C1 segment of cervical spinal cord (tissue), 14 donors: ENCODE data around the gene SRMS.

Source experiments
- DNase-seq, 14 donors: peaks; one replicate each; lab custom pipeline; 2025; lab: John Stamatoyannopoulos, UW

SRMS gene

GRCh38 chr20:63503524-63503923, 44.0 kb downstream of the SRMS start:
- no peak for DNase-seq

GRCh38 chr20:63502671-63503172, 44.8 kb downstream of the SRMS start:
- no peak for DNase-seq

- DNase-seq: peak in 2 of 14 donors; percentile 57 to 95
Measured at GRCh38 chr20:63501818-63502670, 45.5 kb downstream of the SRMS start.

- DNase-seq: peak in 1 of 14 donors; percentile 63
Measured at GRCh38 chr20:63500902-63501817, 46.4 kb downstream of the SRMS start.

DNA sequence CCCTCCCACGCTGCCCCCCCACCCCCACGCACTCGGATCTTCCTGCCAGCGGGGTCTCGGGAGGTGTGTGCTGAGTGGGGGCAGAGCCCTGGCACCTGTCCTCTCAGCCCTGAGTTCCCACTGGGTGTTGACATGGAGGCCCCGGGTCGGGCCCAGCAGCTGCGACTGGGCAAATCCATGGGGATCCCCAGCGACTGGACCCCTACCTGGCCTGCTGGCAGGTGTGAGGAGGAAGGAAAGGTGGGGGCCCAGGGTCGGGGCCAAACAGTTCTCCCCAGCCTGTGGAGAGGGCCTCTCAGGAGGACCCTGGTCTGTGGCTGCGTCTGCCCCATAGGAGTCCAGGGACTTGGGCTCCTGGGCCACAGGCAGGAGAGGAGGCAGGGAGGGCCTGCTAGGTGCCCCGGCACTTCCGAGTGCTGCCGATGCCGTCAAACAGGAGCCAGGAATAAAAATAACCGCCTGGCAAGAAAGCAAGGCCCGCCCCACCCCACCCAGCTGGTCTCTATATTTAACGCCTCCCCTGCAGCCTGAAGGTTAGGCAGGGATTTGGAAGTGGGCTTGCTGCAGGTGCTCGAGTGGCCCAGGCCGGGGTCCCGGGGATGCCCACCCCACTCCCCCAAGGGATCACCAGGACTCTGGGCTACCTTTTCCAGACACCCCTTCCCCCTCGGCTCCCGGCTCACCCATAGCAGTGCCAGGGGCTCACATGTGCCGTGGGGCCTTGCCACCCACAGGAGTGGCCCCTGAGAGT, 47.2 kb downstream of the SRMS start:
- DNase-seq: peak in 1 of 14 donors; percentile 75

DNA sequence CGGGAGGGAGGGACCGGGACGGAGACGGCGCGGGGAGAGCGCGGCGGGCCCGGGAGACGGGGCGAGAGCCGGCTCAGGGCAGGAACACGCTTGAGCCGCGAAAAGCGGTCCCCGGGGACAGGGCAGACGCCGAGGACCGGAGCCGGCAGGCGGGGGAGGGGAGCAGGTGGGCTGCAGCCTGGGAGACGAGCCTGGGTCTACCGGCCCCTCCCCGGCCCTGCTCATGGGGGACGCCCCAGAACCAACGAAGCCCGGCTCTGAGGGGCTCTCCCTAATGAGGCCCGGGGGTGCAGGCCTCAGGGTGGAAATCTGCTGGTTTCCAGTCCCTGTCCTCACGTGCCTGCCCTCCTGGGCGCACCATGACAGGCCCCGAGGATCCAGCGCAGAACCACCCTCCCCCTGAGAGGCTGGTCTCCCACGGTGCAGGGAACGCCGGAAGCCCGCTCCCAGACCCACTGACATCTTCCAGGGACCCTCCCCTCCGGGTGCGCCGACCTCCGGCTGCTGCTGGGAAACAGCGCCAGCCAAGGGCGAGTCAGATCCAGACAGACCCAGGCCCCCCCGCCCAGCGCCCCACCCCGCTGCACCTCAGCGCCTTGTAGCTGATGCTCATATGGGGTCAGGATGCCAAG, 48.1 kb downstream of the SRMS start:
- no peak for DNase-seq

DNA sequence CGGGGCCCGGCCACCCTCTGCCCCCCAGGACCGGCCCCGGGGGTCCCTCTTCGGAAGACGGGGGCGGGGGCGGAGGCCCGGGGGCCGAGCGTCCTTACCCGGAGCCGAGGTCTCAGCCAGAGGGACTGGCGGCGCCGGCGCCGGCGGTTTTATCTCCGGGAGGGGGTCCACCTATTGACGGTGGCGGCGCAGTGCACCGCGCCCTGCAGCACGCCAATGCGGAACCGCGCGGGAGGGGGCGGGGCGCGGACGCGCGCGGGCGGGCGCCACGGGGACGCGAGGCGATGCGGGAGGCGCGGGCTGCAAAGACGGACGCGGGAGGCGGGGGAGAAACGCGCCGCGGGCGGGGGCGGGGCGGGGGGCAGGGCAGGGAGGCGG, 48.6 kb downstream of the SRMS start, which contains the start of gene EEF1A2:
EEF1A2 (minus strand) TSS at position 124 of the 378 bp plus-strand sequence. CDS start 1,320 bp downstream, outside the sequence.
- peak in 1 of 14 donors; percentile 54 for DNase-seq

GRCh38 chr20:63497946-63498935, 49.3 kb downstream of the SRMS start:
- DNase-seq: peak in 3 of 14 donors; percentile 15 to 68 (median 23)

- no peak for DNase-seq
Measured at GRCh38 chr20:63497138-63497945, 50.2 kb downstream of the SRMS start.

DNA sequence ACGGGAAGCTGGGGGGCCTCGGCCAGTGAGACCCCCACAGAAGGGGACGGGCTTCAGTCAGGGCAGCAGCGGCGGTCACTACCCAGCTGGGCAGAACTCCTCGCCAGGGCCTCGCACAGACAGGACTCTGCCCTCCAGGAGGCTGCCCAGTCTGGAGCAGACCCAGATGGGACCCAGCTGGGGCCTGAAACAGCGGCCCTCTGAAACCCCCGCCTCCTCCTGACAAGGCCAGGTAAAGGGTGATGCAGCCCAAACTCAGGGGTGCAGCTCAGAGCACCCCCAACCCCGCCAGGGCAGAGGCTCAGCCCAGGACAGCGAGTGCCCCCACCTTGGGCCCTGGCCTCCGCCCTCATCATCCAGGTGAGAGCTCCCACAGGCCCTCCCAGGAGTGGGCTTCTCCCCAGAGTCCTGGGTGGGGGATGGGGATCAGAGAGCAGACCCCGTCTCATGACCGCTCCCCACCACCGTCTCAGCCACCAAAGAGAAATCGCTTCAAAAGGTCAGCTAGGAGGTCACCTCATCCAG, 50.9 kb downstream of the SRMS start:
- DNase-seq: no peak

GRCh38 chr20:63495741-63496595, 51.6 kb downstream of the SRMS start:
- DNase-seq: peak in 10 of 14 donors; percentile 16 to 74 (median 32)

- DNase-seq: no peak
Measured at GRCh38 chr20:63495167-63495720, 52.3 kb downstream of the SRMS start.

- DNase-seq: no peak
Measured at GRCh38 chr20:63494420-63495166, 53.0 kb downstream of the SRMS start.

DNA sequence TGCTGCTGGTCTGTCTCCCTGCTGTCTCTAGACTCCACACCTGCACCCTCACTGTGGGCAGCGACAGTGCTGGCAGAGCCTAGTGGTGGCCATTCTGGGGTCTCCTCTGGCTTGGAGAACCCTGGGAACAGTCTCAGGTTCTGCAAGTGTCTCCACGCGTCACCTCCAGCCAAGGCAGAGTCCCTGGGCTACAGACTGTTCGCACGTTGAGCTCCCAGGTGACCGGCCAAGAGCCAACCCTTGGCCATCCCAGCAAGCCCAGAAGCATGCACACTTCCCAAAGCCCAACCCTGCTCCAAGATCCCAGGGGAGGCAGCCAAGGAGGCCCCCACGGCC, 53.5 kb downstream of the SRMS start:
- DNase-seq: no peak

- no peak for DNase-seq
Measured at GRCh38 chr20:63493563-63494020, 54.0 kb downstream of the SRMS start.

DNA sequence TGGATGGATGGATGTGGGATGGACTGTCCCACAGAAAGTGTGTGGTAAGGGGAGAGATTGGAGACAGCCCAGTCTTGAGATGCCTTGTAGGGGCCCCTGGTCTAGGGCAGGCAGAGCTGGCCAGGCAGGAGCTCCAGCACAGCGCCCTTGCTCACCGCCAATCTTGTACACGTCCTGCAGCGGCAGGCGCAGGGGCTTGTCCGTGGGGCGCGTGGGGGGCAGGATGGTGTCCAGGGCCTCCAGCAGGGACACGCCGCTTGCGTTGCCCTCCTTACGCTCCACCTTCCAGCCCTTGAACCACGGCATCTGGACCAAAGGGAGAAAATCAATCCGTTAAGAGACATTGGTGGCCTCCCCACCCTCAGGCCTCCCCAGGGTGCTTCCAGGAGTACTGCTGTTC, 54.6 kb downstream of the SRMS start:
- no peak for DNase-seq
